Naive thymus-derived CD8-positive, alpha-beta T cell (primary cell): ENCODE data around the gene LSM14B. TPM values are rescaled to one million over a fixed set of nuclear protein-coding genes. Genes with fewer than 3 reads are reported as not detected.
A peak's percentile ranks its signal among the peaks of the same experiment; 100 is the strongest.
"Not testable (repeated sequence)": the region's sequence is repeated elsewhere in the genome, so short reads cannot be mapped to it uniquely, and the experiment has no call there.

Experiments used
- ATAC-seq, 2 donors: fragments of 150-1000 bp; cut with Tn5 transposase in 1 of 2; sonication (Bioruptor Pico), chemical (Tn5 transposase) in 1 of 2; 1 replicate in 1 of 2; 2 replicates in 1 of 2; pipeline ENCODE4 v1.10.0; 2021; ENCODE audit warnings: mild to moderate bottlenecking in 2 of 2, moderate library complexity in 2 of 2
- POLR2A ChIA-PET: fragments of 350-600 bp; sonication (Branson Sonifier 250); formaldehyde crosslinking; loops from one replicate; lab custom pipeline; 2021; ENCODE audit warnings: antibody characterized with exemption; lab: Charles Lee
- DNase-seq, 10 donors: peaks; one replicate each; pipeline versions ENCODE4 v3.0.0 to v3.0.0-alpha.2; 2020 to 2022
- H3K27ac Mint-ChIP-seq, 10 donors: one replicate each; pipeline ENCODE4 v1.8.0; 2020 to 2022; ENCODE audit warnings: mild to moderate bottlenecking in 10 of 10, mixed read lengths in 10 of 10, moderate library complexity in 4 of 10, inconsistent platforms in 1 of 10
- H3K27me3 Mint-ChIP-seq, 5 donors: one replicate each; pipeline ENCODE4 v1.8.0; 2021 to 2022; ENCODE audit warnings: mixed read lengths in 5 of 5
- H3K36me3 Mint-ChIP-seq, 3 donors: one replicate each; pipeline ENCODE4 v1.8.0; 2020 to 2022; ENCODE audit warnings: mixed read lengths in 3 of 3, mild to moderate bottlenecking in 2 of 3, inconsistent platforms in 1 of 3
- H3K4me1 Mint-ChIP-seq, 4 donors: one replicate each; pipeline ENCODE4 v1.8.0; 2021 to 2022; ENCODE audit warnings: mixed read lengths in 4 of 4
- H3K4me3 Mint-ChIP-seq, 10 donors: one replicate each; pipeline ENCODE4 v1.8.0; 2020 to 2022; ENCODE audit warnings: mild to moderate bottlenecking in 10 of 10, mixed read lengths in 10 of 10, moderate library complexity in 6 of 10, inconsistent platforms in 1 of 10
- H3K9me3 Mint-ChIP-seq, 9 donors: one replicate each; pipeline ENCODE4 v1.8.0; 2020 to 2022; ENCODE audit warnings: mixed read lengths in 9 of 9, mild to moderate bottlenecking in 3 of 9, inconsistent platforms in 1 of 9, moderate library complexity in 1 of 9
- polyA plus RNA-seq, 3 donors: library from polyadenylated mRNA; unstranded; fragments of 300-500 nt; fragmentation: Illumina TruSeq; gene quantifications; one replicate each; pipeline ENCODE4 v1.2.3, GENCODE V29; 2021
- total RNA-seq, 8 experiments: library from RNA in 2 of 8; stranded (reverse) in 2 of 8; gene quantifications; one replicate each; pipeline ENCODE4 v1.2.3 and lab custom pipeline; 2021 to 2026

Gene LSM14B
- total RNA-seq (10 to 100 TPM; 53.5 to 55.8 TPM), polyA plus RNA-seq (1 to 10 TPM; 1.5 to 2.4 (median 2.4) TPM), total RNA-seq (lab: John Stamatoyannopoulos, UW) (41.0 to 83.0 (median 59.5) reads per million in 6 experiments)

- H3K27me3 Mint-ChIP-seq = no peaks in the 10 kb centered on the region
- H3K9me3 Mint-ChIP-seq = peaks cover 0 to 11% (median 0%) of the 10 kb centered on the region in 9 donors
- H3K4me3 Mint-ChIP-seq = peak within 1 kb of the TSS; percentile 82 to 94 (median 88)
- peaks cover 0 to 29% (median 7%) of the 10 kb centered on the region in 3 donors for H3K36me3 Mint-ChIP-seq
- DNase-seq (peak; percentile 90 to 99 (median 96)), ATAC-seq (peak; percentile 72 to 75)
- peaks cover 27 to 65% (median 59%) of the 10 kb centered on the region in 4 donors for H3K4me1 Mint-ChIP-seq
- POLR2A ChIA-PET = interaction anchor here (0.6 to 6.8 kb wide), 13 partner anchors 9 to 889 kb away, joined by 3 to 158 read pairs (median 6); partner anchors contain the start of genes PSMA7, SS18L1 and TAF4
- H3K27ac Mint-ChIP-seq = peak within 1 kb of the TSS; percentile 70 to 97 (median 94)
Measured at GRCh38 chr20:62121776-62122653, at the start of gene LSM14B. LSM14B (plus strand) TSS chr20:62122475; CDS start chr20:62122667, 192 bp downstream.

GRCh38 chr20:62073323-62073722 is 49.0 kb upstream of the LSM14B start:
- POLR2A ChIA-PET = interaction anchor here (0.9 kb wide), 1 partner anchor 60 kb away, joined by 6 read pairs; no protein-coding TSS in a partner anchor
- no peak for ATAC-seq
- Mint-ChIP-seq H3K27me3 (peaks cover 0 to 1% (median 0%) of the 10 kb centered on the region in 5 donors), H3K4me1 (peaks cover 0 to 9% (median under 1%) of the 10 kb centered on the region in 4 donors), H3K4me3 (no peak overlapping the region), H3K36me3 (peaks cover 5 to 28% (median 23%) of the 10 kb centered on the region in 3 donors), H3K27ac (no peak overlapping the region), H3K9me3 (peaks cover 0 to 57% (median 24%) of the 10 kb centered on the region in 9 donors)
- no peak for DNase-seq

- H3K36me3 Mint-ChIP-seq = peaks cover 5 to 24% (median 17%) of the 10 kb centered on the region in 3 donors
- H3K27ac Mint-ChIP-seq = no peak overlapping the region
- H3K4me1 Mint-ChIP-seq = no peaks in the 10 kb centered on the region
- ATAC-seq (no peak), DNase-seq (no peak)
- no peak overlapping the region for H3K4me3 Mint-ChIP-seq
- H3K9me3 Mint-ChIP-seq = peaks cover 0 to 54% (median 28%) of the 10 kb centered on the region in 9 donors
- POLR2A ChIA-PET = no interaction called here
- H3K27me3 Mint-ChIP-seq = peaks cover 0 to 3% (median 0%) of the 10 kb centered on the region in 5 donors
Measured at GRCh38 chr20:62079166-62079565, 43.1 kb upstream of the LSM14B start.

- H3K9me3 Mint-ChIP-seq = peaks cover 0 to 42% (median 22%) of the 10 kb centered on the region in 9 donors
- no peak overlapping the region for H3K27ac Mint-ChIP-seq
- H3K4me3 Mint-ChIP-seq = no peak overlapping the region
Measured at GRCh38 chr20:62080249-62080990, 41.9 kb upstream of the LSM14B start.

GRCh38 chr20:62083312-62083711 is 39.0 kb upstream of the LSM14B start:
- Mint-ChIP-seq H3K27me3 (peaks cover 1 to 11% (median 6%) of the 10 kb centered on the region in 5 donors), H3K9me3 (peaks cover 0 to 18% (median 5%) of the 10 kb centered on the region in 9 donors), H3K4me1 (no peaks in the 10 kb centered on the region), H3K4me3 (no peak overlapping the region), H3K27ac (no peak overlapping the region), H3K36me3 (peaks cover 0 to 5% (median 3%) of the 10 kb centered on the region in 3 donors)
- ATAC-seq (no peak), DNase-seq (no peak)
- POLR2A ChIA-PET = no interaction called here

More at GRCh38 chr20:62080249-62080990, 41.9 kb upstream of the LSM14B start:
- Mint-ChIP-seq H3K4me1 (no peaks in the 10 kb centered on the region), H3K36me3 (peaks cover 3 to 19% (median 10%) of the 10 kb centered on the region in 3 donors), H3K27me3 (peaks cover 0 to 7% (median 6%) of the 10 kb centered on the region in 5 donors)
- ATAC-seq (no peak), DNase-seq (no peak)
- POLR2A ChIA-PET = no interaction called here

GRCh38 chr20:62084224-62084623 is 38.1 kb upstream of the LSM14B start:
- H3K27ac Mint-ChIP-seq, H3K4me1 Mint-ChIP-seq, H3K4me3 Mint-ChIP-seq, DNase-seq, H3K36me3 Mint-ChIP-seq, ATAC-seq, POLR2A ChIA-PET: not testable (repeated sequence)
- Mint-ChIP-seq H3K27me3 (peaks cover 0 to 11% (median 6%) of the 10 kb centered on the region in 5 donors), H3K9me3 (peaks cover 0 to 12% (median 1%) of the 10 kb centered on the region in 9 donors)

- Mint-ChIP-seq H3K4me1 (no peaks in the 10 kb centered on the region), H3K36me3 (peaks cover 0 to 5% (median 0%) of the 10 kb centered on the region in 3 donors), H3K27ac (no peak overlapping the region), H3K27me3 (peaks cover 0 to 11% (median 6%) of the 10 kb centered on the region in 5 donors), H3K4me3 (no peak overlapping the region), H3K9me3 (peaks cover 0 to 9% (median 0%) of the 10 kb centered on the region in 9 donors)
- ATAC-seq = no peak
- POLR2A ChIA-PET = no interaction called here
- DNase-seq = no peak
Measured at GRCh38 chr20:62085206-62085605, 37.1 kb upstream of the LSM14B start.

- Mint-ChIP-seq H3K4me3 (no peak overlapping the region), H3K4me1 (no peaks in the 10 kb centered on the region), H3K27me3 (peaks cover 5 to 17% (median 10%) of the 10 kb centered on the region in 5 donors), H3K27ac (no peak overlapping the region), H3K36me3 (peaks cover 0 to 8% (median 0%) of the 10 kb centered on the region in 3 donors), H3K9me3 (peaks cover 0 to 8% (median 4%) of the 10 kb centered on the region in 9 donors)
- POLR2A ChIA-PET = interaction anchor here (0.6 kb wide), 1 partner anchor 22 kb away, joined by 3 read pairs; no protein-coding TSS in a partner anchor
- DNase-seq (no peak), ATAC-seq (no peak)
Measured at GRCh38 chr20:62087227-62087626, 35.0 kb upstream of the LSM14B start.

- Mint-ChIP-seq H3K27me3 (peaks cover 5 to 18% (median 10%) of the 10 kb centered on the region in 5 donors), H3K4me1 (no peaks in the 10 kb centered on the region), H3K9me3 (peaks cover 0 to 12% (median 5%) of the 10 kb centered on the region in 9 donors), H3K4me3 (no peak overlapping the region), H3K27ac (no peak overlapping the region), H3K36me3 (peaks cover 0 to 10% (median 2%) of the 10 kb centered on the region in 3 donors)
- DNase-seq = no peak
- POLR2A ChIA-PET = interaction anchor here (0.6 kb wide), 1 partner anchor 22 kb away, joined by 3 read pairs; no protein-coding TSS in a partner anchor
- no peak for ATAC-seq
Measured at GRCh38 chr20:62087632-62088031, 34.6 kb upstream of the LSM14B start.

GRCh38 chr20:62088258-62089127 is 33.8 kb upstream of the LSM14B start:
- peaks cover 0 to 12% (median 3%) of the 10 kb centered on the region in 3 donors for H3K36me3 Mint-ChIP-seq
- no peak overlapping the region for H3K27ac Mint-ChIP-seq
- DNase-seq (no peak), ATAC-seq (no peak)
- peaks cover 5 to 18% (median 10%) of the 10 kb centered on the region in 5 donors for H3K27me3 Mint-ChIP-seq
- no peaks in the 10 kb centered on the region for H3K4me1 Mint-ChIP-seq
- H3K9me3 Mint-ChIP-seq = peaks cover 0 to 20% (median 8%) of the 10 kb centered on the region in 9 donors
- H3K4me3 Mint-ChIP-seq = no peak overlapping the region
- POLR2A ChIA-PET = no interaction called here

- DNase-seq (no peak), ATAC-seq (no peak)
- Mint-ChIP-seq H3K4me1 (no peaks in the 10 kb centered on the region), H3K9me3 (peaks cover 0 to 27% (median 8%) of the 10 kb centered on the region in 9 donors), H3K27ac (no peak overlapping the region), H3K27me3 (peaks cover 6 to 20% (median 10%) of the 10 kb centered on the region in 5 donors), H3K4me3 (no peak overlapping the region), H3K36me3 (peaks cover 0 to 12% (median 3%) of the 10 kb centered on the region in 3 donors)
- POLR2A ChIA-PET = no interaction called here
Measured at GRCh38 chr20:62089393-62089792, 32.9 kb upstream of the LSM14B start.
